GM23338 (cell line): Measurements from ENCODE around the gene SLC41A3.

ENCODE experiments used
- CREB1 ChIP-seq: fragments of 250-450 bp; sonication (Bioruptor Pico); IDR thresholded peaks from 2 replicates; pipeline ENCODE4 v1.5.0; 2020; ENCODE audit warnings: low read depth, mild to moderate bottlenecking, moderate library complexity
- EZH2 ChIP-seq: fragments of 200-600 bp; sonication (generic); IDR thresholded peaks from one replicate; pipeline ENCODE4 v1.8.0; 2017; ENCODE audit warnings: antibody characterized with exemption, mild to moderate bottlenecking, low read depth; ENCODE audit not compliant: unreplicated experiment
- EZH2phosphoT487 ChIP-seq: fragments of 200-600 bp; sonication (generic); IDR thresholded peaks from one replicate; pipeline ENCODE4 v1.8.1; 2018; ENCODE audit warnings: antibody characterized with exemption; ENCODE audit not compliant: unreplicated experiment
- JUNB ChIP-seq: IDR thresholded peaks from one replicate; pipeline ENCODE4 v1.6.1; 2016; ENCODE audit warnings: antibody characterized with exemption; ENCODE audit not compliant: unreplicated experiment
- NANOG ChIP-seq: IDR thresholded peaks from 2 replicates; pipeline ENCODE4 v1.6.1; 2016; ENCODE audit warnings: antibody characterized with exemption, borderline replicate concordance
- POLR2AphosphoS5 ChIP-seq: IDR thresholded peaks from 2 replicates; pipeline ENCODE4 v1.6.1; 2016; ENCODE audit warnings: antibody characterized with exemption, low read depth
- STAT1 ChIP-seq: IDR thresholded peaks from one replicate; pipeline ENCODE4 v1.6.1; 2016; ENCODE audit warnings: antibody characterized with exemption; ENCODE audit not compliant: unreplicated experiment
- ZNF114 ChIP-seq: fragments of 250-450 bp; sonication (Bioruptor Pico); IDR thresholded peaks from 2 replicates; pipeline ENCODE4 v1.5.0; 2020; ENCODE audit warnings: mild to moderate bottlenecking, moderate library complexity
- ZNF331 ChIP-seq: fragments of 250-450 bp; sonication (Bioruptor Pico); IDR thresholded peaks from 2 replicates; pipeline ENCODE4 v1.5.0; 2020; ENCODE audit warnings: low read depth, mild to moderate bottlenecking, moderate library complexity
- TF ChIP-seq, protein P1 (sequence below): IDR thresholded peaks from one replicate; pipeline ENCODE4 v1.6.1; 2018; ENCODE audit warnings: antibody characterized with exemption; ENCODE audit not compliant: unreplicated experiment
- TF ChIP-seq, protein P2 (sequence below), 2 experiments: fragments of 200-600 bp in 1 of 2; sonication (generic) in 1 of 2; conservative IDR thresholded peaks; 2 replicates each; pipeline versions ENCODE4 v1.5.1 to v1.6.1; 2016 to 2017; ENCODE audit warnings: antibody characterized with exemption in 2 of 2, low read depth in 2 of 2, mild to moderate bottlenecking in 2 of 2, moderate library complexity in 1 of 2
- TF ChIP-seq, protein P3 (sequence below): IDR thresholded peaks from 2 replicates; pipeline ENCODE4 v1.6.1; 2016; ENCODE audit warnings: antibody characterized with exemption
- TF ChIP-seq, protein P4 (sequence below): fragments of 250-450 bp; sonication (Bioruptor Pico); IDR thresholded peaks from 2 replicates; pipeline ENCODE4 v1.5.0; 2020; ENCODE audit warnings: mild to moderate bottlenecking, moderate library complexity

DNA sequence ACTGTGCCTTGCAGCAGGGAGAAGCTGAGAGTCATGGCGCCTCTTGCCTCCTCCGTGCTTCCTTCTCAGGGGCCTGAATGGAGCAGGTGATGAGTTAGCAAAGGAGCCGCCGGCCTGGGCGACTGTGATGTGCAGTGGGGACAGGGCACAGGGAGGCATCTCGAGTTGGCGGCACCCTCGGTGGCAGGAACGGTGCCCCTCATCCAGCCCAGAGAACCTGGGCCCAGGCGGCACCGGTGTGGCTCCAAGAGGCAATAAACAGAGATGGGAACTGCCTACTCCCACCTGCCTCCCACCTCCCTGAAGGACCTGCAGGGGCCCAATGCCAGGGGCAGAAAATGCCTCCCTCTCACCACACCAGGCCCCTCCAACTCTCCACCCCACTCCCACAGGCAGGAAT, 6.2 kb downstream of the SLC41A3 start:
- TF ChIP-seq, protein P1, sequence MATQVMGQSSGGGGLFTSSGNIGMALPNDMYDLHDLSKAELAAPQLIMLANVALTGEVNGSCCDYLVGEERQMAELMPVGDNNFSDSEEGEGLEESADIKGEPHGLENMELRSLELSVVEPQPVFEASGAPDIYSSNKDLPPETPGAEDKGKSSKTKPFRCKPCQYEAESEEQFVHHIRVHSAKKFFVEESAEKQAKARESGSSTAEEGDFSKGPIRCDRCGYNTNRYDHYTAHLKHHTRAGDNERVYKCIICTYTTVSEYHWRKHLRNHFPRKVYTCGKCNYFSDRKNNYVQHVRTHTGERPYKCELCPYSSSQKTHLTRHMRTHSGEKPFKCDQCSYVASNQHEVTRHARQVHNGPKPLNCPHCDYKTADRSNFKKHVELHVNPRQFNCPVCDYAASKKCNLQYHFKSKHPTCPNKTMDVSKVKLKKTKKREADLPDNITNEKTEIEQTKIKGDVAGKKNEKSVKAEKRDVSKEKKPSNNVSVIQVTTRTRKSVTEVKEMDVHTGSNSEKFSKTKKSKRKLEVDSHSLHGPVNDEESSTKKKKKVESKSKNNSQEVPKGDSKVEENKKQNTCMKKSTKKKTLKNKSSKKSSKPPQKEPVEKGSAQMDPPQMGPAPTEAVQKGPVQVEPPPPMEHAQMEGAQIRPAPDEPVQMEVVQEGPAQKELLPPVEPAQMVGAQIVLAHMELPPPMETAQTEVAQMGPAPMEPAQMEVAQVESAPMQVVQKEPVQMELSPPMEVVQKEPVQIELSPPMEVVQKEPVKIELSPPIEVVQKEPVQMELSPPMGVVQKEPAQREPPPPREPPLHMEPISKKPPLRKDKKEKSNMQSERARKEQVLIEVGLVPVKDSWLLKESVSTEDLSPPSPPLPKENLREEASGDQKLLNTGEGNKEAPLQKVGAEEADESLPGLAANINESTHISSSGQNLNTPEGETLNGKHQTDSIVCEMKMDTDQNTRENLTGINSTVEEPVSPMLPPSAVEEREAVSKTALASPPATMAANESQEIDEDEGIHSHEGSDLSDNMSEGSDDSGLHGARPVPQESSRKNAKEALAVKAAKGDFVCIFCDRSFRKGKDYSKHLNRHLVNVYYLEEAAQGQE, result no peak
- TF ChIP-seq POLR2AphosphoS5 (no peak), STAT1 (no peak), ZNF114 (CRISPR knock-in tag) (no peak), EZH2 (no peak), EZH2phosphoT487 (no peak), CREB1 (CRISPR knock-in tag) (no peak), NANOG (no peak), ZNF331 (CRISPR knock-in tag) (no peak), JUNB (no peak)
- TF ChIP-seq, protein P2, sequence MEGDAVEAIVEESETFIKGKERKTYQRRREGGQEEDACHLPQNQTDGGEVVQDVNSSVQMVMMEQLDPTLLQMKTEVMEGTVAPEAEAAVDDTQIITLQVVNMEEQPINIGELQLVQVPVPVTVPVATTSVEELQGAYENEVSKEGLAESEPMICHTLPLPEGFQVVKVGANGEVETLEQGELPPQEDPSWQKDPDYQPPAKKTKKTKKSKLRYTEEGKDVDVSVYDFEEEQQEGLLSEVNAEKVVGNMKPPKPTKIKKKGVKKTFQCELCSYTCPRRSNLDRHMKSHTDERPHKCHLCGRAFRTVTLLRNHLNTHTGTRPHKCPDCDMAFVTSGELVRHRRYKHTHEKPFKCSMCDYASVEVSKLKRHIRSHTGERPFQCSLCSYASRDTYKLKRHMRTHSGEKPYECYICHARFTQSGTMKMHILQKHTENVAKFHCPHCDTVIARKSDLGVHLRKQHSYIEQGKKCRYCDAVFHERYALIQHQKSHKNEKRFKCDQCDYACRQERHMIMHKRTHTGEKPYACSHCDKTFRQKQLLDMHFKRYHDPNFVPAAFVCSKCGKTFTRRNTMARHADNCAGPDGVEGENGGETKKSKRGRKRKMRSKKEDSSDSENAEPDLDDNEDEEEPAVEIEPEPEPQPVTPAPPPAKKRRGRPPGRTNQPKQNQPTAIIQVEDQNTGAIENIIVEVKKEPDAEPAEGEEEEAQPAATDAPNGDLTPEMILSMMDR (conservative IDR thresholded peaks at IDR 0.05; ENCODE audit: low read depth in 2 of 2), result no peak
- TF ChIP-seq, protein P3, sequence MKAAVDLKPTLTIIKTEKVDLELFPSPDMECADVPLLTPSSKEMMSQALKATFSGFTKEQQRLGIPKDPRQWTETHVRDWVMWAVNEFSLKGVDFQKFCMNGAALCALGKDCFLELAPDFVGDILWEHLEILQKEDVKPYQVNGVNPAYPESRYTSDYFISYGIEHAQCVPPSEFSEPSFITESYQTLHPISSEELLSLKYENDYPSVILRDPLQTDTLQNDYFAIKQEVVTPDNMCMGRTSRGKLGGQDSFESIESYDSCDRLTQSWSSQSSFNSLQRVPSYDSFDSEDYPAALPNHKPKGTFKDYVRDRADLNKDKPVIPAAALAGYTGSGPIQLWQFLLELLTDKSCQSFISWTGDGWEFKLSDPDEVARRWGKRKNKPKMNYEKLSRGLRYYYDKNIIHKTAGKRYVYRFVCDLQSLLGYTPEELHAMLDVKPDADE, result no peak
- TF ChIP-seq, protein P4, sequence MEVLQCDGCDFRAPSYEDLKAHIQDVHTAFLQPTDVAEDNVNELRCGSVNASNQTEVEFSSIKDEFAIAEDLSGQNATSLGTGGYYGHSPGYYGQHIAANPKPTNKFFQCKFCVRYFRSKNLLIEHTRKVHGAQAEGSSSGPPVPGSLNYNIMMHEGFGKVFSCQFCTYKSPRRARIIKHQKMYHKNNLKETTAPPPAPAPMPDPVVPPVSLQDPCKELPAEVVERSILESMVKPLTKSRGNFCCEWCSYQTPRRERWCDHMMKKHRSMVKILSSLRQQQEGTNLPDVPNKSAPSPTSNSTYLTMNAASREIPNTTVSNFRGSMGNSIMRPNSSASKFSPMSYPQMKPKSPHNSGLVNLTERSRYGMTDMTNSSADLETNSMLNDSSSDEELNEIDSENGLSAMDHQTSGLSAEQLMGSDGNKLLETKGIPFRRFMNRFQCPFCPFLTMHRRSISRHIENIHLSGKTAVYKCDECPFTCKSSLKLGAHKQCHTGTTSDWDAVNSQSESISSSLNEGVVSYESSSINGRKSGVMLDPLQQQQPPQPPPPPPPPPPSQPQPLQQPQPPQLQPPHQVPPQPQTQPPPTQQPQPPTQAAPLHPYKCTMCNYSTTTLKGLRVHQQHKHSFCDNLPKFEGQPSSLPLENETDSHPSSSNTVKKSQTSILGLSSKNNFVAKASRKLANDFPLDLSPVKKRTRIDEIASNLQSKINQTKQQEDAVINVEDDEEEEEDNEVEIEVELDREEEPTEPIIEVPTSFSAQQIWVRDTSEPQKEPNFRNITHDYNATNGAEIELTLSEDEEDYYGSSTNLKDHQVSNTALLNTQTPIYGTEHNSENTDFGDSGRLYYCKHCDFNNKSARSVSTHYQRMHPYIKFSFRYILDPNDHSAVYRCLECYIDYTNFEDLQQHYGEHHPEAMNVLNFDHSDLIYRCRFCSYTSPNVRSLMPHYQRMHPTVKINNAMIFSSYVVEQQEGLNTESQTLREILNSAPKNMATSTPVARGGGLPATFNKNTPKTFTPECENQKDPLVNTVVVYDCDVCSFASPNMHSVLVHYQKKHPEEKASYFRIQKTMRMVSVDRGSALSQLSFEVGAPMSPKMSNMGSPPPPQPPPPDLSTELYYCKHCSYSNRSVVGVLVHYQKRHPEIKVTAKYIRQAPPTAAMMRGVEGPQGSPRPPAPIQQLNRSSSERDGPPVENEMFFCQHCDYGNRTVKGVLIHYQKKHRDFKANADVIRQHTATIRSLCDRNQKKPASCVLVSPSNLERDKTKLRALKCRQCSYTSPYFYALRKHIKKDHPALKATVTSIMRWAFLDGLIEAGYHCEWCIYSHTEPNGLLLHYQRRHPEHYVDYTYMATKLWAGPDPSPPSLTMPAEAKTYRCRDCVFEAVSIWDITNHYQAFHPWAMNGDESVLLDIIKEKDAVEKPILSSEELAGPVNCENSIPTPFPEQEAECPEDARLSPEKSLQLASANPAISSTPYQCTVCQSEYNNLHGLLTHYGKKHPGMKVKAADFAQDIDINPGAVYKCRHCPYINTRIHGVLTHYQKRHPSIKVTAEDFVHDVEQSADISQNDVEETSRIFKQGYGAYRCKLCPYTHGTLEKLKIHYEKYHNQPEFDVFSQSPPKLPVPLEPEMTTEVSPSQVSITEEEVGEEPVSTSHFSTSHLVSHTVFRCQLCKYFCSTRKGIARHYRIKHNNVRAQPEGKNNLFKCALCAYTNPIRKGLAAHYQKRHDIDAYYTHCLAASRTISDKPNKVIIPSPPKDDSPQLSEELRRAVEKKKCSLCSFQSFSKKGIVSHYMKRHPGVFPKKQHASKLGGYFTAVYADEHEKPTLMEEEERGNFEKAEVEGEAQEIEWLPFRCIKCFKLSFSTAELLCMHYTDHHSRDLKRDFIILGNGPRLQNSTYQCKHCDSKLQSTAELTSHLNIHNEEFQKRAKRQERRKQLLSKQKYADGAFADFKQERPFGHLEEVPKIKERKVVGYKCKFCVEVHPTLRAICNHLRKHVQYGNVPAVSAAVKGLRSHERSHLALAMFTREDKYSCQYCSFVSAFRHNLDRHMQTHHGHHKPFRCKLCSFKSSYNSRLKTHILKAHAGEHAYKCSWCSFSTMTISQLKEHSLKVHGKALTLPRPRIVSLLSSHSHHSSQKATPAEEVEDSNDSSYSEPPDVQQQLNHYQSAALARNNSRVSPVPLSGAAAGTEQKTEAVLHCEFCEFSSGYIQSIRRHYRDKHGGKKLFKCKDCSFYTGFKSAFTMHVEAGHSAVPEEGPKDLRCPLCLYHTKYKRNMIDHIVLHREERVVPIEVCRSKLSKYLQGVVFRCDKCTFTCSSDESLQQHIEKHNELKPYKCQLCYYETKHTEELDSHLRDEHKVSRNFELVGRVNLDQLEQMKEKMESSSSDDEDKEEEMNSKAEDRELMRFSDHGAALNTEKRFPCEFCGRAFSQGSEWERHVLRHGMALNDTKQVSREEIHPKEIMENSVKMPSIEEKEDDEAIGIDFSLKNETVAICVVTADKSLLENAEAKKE, result no peak
